HepG2 (cell line): ENCODE results near the gene SHANK2. TPM values are rescaled to one million over a fixed set of nuclear protein-coding genes. Genes with fewer than 3 reads are reported as not detected.

Source experiments
- ATAC-seq: fragments of 200-7000 bp; cut with Tn5 transposase; 3 replicates; pipeline ENCODE4 v1.9.1; 2020; ENCODE audit warnings: mild to moderate bottlenecking, moderate library complexity
- BruUV-seq: library from RNA; stranded (reverse); fragments of 400-500 nt; replicated peaks from 2 replicates; lab custom pipeline; 2021; lab: Mats Ljungman, UMichigan
- CTCF ChIA-PET: fragments of 300-600 bp; formaldehyde crosslinking; extraction: SDS; loops from one replicate; lab custom pipeline; 2021; ENCODE audit warnings: low total read pairs, inconsistent platforms, low intra/inter-chr PET ratio; lab: Yijun Ruan, JAX
- POLR2A ChIA-PET: fragments of 350-600 bp; sonication (Branson Sonifier 250); formaldehyde crosslinking; loops from one replicate; lab custom pipeline; 2020; ENCODE audit warnings: antibody characterized with exemption, inconsistent platforms; lab: Yijun Ruan, JAX
- DNase-seq: peaks from one replicate; pipeline ENCODE4 v3.0.0-alpha.2; 2015; ENCODE audit warnings: low spot score
- FAIRE-seq: peaks from 3 replicates; lab custom pipeline; 2011; peaks lifted over from hg19 to GRCh38; lab: Jason Lieb, UNC
- H2AFZ ChIP-seq: one replicate; pipeline ENCODE4 v1.6.1; 2011; ENCODE audit warnings: low read length, inconsistent platforms
- H3K27ac ChIP-seq: fragments of 300-600 bp; 3 replicates; pipeline ENCODE4 v1.8.0; 2011; ENCODE audit warnings: mixed run types, mild to moderate bottlenecking, mixed read lengths, low read length, inconsistent platforms; ENCODE audit not compliant: insufficient read depth; ENCODE audit errors: extremely low read length
- H3K27me3 ChIP-seq, 2 experiments: fragments of 200-600 bp in 1 of 2; 2 replicates in 1 of 2; 3 replicates in 1 of 2; pipeline versions ENCODE4 v1.6.0 to v1.8.0; 2011; ENCODE audit warnings: low read length in 2 of 2, mild to moderate bottlenecking in 2 of 2, moderate library complexity in 2 of 2, inconsistent platforms in 1 of 2; ENCODE audit not compliant: insufficient read depth in 2 of 2, control insufficient read depth in 1 of 2
- H3K36me3 ChIP-seq, 2 experiments: fragments of 200-600 bp in 1 of 2; replicated peaks in 1 of 2; 2 replicates in 1 of 2; 3 replicates in 1 of 2; pipeline versions ENCODE4 v1.5.1 to v1.8.0; 2011; ENCODE audit warnings: low read length in 2 of 2, inconsistent platforms in 1 of 2; ENCODE audit not compliant: insufficient read depth in 2 of 2, control insufficient read depth in 1 of 2
- H3K4me1 ChIP-seq: 2 replicates; pipeline ENCODE4 v1.5.1; 2012; ENCODE audit warnings: low read length, inconsistent platforms; ENCODE audit not compliant: insufficient read depth
- H3K4me2 ChIP-seq: 2 replicates; pipeline ENCODE4 v1.6.0; 2011; ENCODE audit warnings: low read depth, low read length, inconsistent platforms
- H3K4me3 ChIP-seq, 3 experiments: fragments of 200-600 bp in 1 of 3; sonication (generic), shearing (Covaris generic) in 1 of 3; replicated peaks in 1 of 3; 2 replicates each; pipeline ENCODE4 v1.5.1; 2011 to 2016; ENCODE audit warnings: low read length in 3 of 3, inconsistent platforms in 2 of 3, low read depth in 2 of 3, mild to moderate bottlenecking in 2 of 3, control low read depth in 1 of 3, mixed read lengths in 1 of 3; ENCODE audit not compliant: insufficient read depth in 1 of 3
- H3K79me2 ChIP-seq: one replicate; pipeline ENCODE4 v1.6.1; 2011; ENCODE audit warnings: low read length, inconsistent platforms; ENCODE audit not compliant: insufficient read depth
- H3K9ac ChIP-seq: 2 replicates; pipeline ENCODE4 v1.6.0; 2011; ENCODE audit warnings: mild to moderate bottlenecking, low read depth, low read length, inconsistent platforms; ENCODE audit not compliant: insufficient read depth
- H3K9me3 ChIP-seq: 2 replicates; pipeline ENCODE4 v1.5.1; 2012; ENCODE audit warnings: mild to moderate bottlenecking, low read length
- H4K20me1 ChIP-seq: 2 replicates; pipeline ENCODE4 v1.6.0; 2011; ENCODE audit warnings: inconsistent platforms, mild to moderate bottlenecking, low read length, moderate library complexity; ENCODE audit not compliant: insufficient read depth
- IKZF4 ChIP-seq: sonication (generic); formaldehyde crosslinking; IDR thresholded peaks from 2 replicates; pipeline ENCODE4 v1.5.1; 2020; ENCODE audit warnings: borderline replicate concordance, mild to moderate bottlenecking, low read depth, missing genetic modification reagents; ENCODE audit errors: not compliant biosample characterization
- ZNF687 ChIP-seq: sonication (generic); formaldehyde crosslinking; IDR thresholded peaks from 2 replicates; pipeline ENCODE4 v1.5.1; 2020; ENCODE audit warnings: mild to moderate bottlenecking, missing genetic modification reagents, moderate library complexity
- WGBS: methylation state at CpG from one replicate; pipeline ENCODE4 v1.1.6; 2017; ENCODE audit warnings: low lambda C conversion rate; 5-methylcytosine and 5-hydroxymethylcytosine counted together
- in situ Hi-C: cut with HindIII; loops from 2 replicates; pipeline ENCODE4 v1.10.0; 2017; ENCODE audit warnings: low pct_unique_long_range_greater_than_20kb; ENCODE audit not compliant: extremely low pct_ligation_motif_present
- intact Hi-C: fragments of 100-400 bp; cut with micrococcal nuclease; formaldehyde crosslinking; loops from one replicate; pipeline ENCODE4 v1.10.0; 2022; ENCODE audit not compliant: unreplicated experiment
- polyA plus RNA-seq, 8 experiments: library from polyadenylated mRNA; depleted of rRNA in 3 of 8; stranded (reverse) in 7 of 8; unstranded in 1 of 8; fragments of >200 nt; fragmentation: Illumina TruSeq in 4 of 8; extraction: Trizol in 4 of 8; gene quantifications; 2 replicates each; pipeline versions ENCODE4 v1.2.1 to v1.2.3, GENCODE V29; 2011 to 2016; ENCODE audit warnings: low read depth in 4 of 8, missing spikeins in 1 of 8, mixed read lengths in 1 of 8; ENCODE audit not compliant: insufficient read depth in 1 of 8
- total RNA-seq, 5 experiments: library from RNA; depleted of rRNA; stranded (reverse); fragments of >200 nt; fragmentation: Illumina TruSeq; extraction: Trizol; gene quantifications; 2 replicates each; pipeline ENCODE4 v1.2.3, GENCODE V29; 2016; ENCODE audit warnings: low read depth in 1 of 5

Gene SHANK2
- total and polyA plus RNA-seq, 2 of the 13 experiments (the other 11 are each of a cell fraction or from before 2014, with no cell fraction given): 10.2 to 13.0 TPM

- TF ChIP-seq ZNF687 (CRISPR knock-in tag) (peak; percentile 9; the same call in 1 of the 2 replicates), IKZF4 (CRISPR knock-in tag) (no peak)
- no peak for FAIRE-seq
Measured at GRCh38 chr11:71202598-71202944, 49.8 kb downstream of the SHANK2 start.

More at GRCh38 chr11:71202598-71202944, 49.8 kb downstream of the SHANK2 start:
- DNase-seq (no peak), ATAC-seq (no peak)
- H3K27ac ChIP-seq: no peak overlapping the region
- ChIA-PET CTCF (no interaction called here), POLR2A (no interaction called here)
- peaks cover 70% of the 10 kb centered on the region for H3K79me2 ChIP-seq
- H3K4me3 ChIP-seq: no peak overlapping the region
- H3K9ac ChIP-seq: no peak overlapping the region
- BruUV-seq: no TSS peak
- peaks cover 17 to 66% of the 10 kb centered on the region in 2 experiments; a peak in 4 of 5 replicates for H3K36me3 ChIP-seq
- 100% methylated on average over 3 of the region's 5 CpGs for WGBS
- no peaks in the 10 kb centered on the region for H3K27me3 ChIP-seq
- H3K9me3 ChIP-seq: no peaks in the 10 kb centered on the region
- in situ Hi-C loops (no loop called here), intact Hi-C loops (no loop called here)
- peaks cover 12% of the 10 kb centered on the region; the same call in 1 of the 2 replicates for H3K4me1 ChIP-seq
- H3K4me2 ChIP-seq: no peak overlapping the region
- no peak overlapping the region for H2AFZ ChIP-seq
- H4K20me1 ChIP-seq: peaks cover 57% of the 10 kb centered on the region

Other genes starting within 250 kb of the SHANK2 start
- 40.4 and 96.0 TPM in 2 replicates for gene DHCR7, start 195.8 kb upstream of the SHANK2 start, total RNA-seq (2016; rRNA removed; fragmentation: Illumina TruSeq; extraction: Trizol)
- gene DHCR7, start 195.8 kb upstream of the SHANK2 start, polyA plus RNA-seq (2011; rRNA removed): 143 and 241 TPM in 2 replicates
- 27.1 and 35.7 TPM in 2 replicates for gene NADSYN1, start 200.6 kb upstream of the SHANK2 start, total RNA-seq (2016; rRNA removed; fragmentation: Illumina TruSeq; extraction: Trizol)
- 51.5 and 63.4 TPM in 2 replicates for gene NADSYN1, start 200.6 kb upstream of the SHANK2 start, polyA plus RNA-seq (2011; rRNA removed)